ENCODE results near the gene GPRIN3. TPM values are rescaled to one million over a fixed set of nuclear protein-coding genes. Genes with fewer than 3 reads are reported as not detected.

Gene GPRIN3
- total RNA-seq, 1 experiment from 2014 or later, result 0.39 TPM

- CTCF ChIA-PET, result no interaction called here
- H2AFZ ChIP-seq (ENCODE audit: low read depth, low read length, poor library complexity, severe bottlenecking), result no peak overlapping the region
- ATAC-seq (no peak), DNase-seq (ENCODE audit: low read depth, low spot score) (peak; percentile 26)
- H3K27ac ChIP-seq (ENCODE audit: low read depth, low read length), result no peak overlapping the region
- no peak overlapping the region for H3K4me3 ChIP-seq (replicated peaks in 1 of 2; ENCODE audit: low read depth in 1 of 2, low read length in 2 of 2)
- no peaks in the 10 kb centered on the region for H4K20me1 ChIP-seq (ENCODE audit: insufficient read depth)
- H3K36me3 ChIP-seq (ENCODE audit: control insufficient read depth in 1 of 2, insufficient read depth in 2 of 2, low read length in 2 of 2), result no peaks in the 10 kb centered on the region
- H3K9me3 ChIP-seq (ENCODE audit: control insufficient read depth in 1 of 2, insufficient read depth in 1 of 2, low read depth in 1 of 2, low read length in 2 of 2), result no peaks in the 10 kb centered on the region
- peak; percentile 58 for TF ChIP-seq CEBPB (IDR thresholded peaks at IDR 0.05; ENCODE audit: low read depth)
- TF ChIP-seq TCF7L2 (IDR thresholded peaks at IDR 0.05; ENCODE audit: borderline replicate concordance, extremely low read depth, insufficient read depth, insufficient read length), result no peak
- RAD21 ChIA-PET (ENCODE audit: low non-redundant PET in 1 of 2, low total read pairs in 2 of 2, uncharacterized antibody in 2 of 2, unreplicated experiment in 2 of 2), result no interaction called here
- no peaks in the 10 kb centered on the region for H3K79me2 ChIP-seq (ENCODE audit: insufficient read depth, low read length)
- no peak overlapping the region for H3K4me2 ChIP-seq (ENCODE audit: low read length)
- no TSS peak for BruUV-seq (replicated peaks)
- H3K9ac ChIP-seq (ENCODE audit: low read length), result no peak overlapping the region
- H3K9me2 ChIP-seq (ENCODE audit: insufficient read depth), result no peaks in the 10 kb centered on the region
- no peaks in the 10 kb centered on the region for H3K4me1 ChIP-seq (ENCODE audit: control insufficient read depth in 1 of 2, insufficient read depth in 2 of 2, low read length in 2 of 2)
- POLR2A ChIA-PET, result interaction anchor here (0.7 to 0.8 kb wide), 2 partner anchors 13 to 31 kb away, joined by 3 read pairs; no protein-coding TSS in a partner anchor
- intact Hi-C loops (cut with micrococcal nuclease), result no loop called here
- no peaks in the 10 kb centered on the region for H3K27me3 ChIP-seq (ENCODE audit: insufficient read depth, low read length)
These were observed 111.4 kb downstream of the GPRIN3 start for GRCh38 chr4:89196056-89196674.

GRCh38 chr4:89193843-89194242 lies 113.8 kb downstream of the GPRIN3 start:
- Histone ChIP-seq H3K36me3 (ENCODE audit: control insufficient read depth in 1 of 2, insufficient read depth in 2 of 2, low read length in 2 of 2) (no peaks in the 10 kb centered on the region), H3K4me3 (replicated peaks in 1 of 2; ENCODE audit: low read depth in 1 of 2, low read length in 2 of 2) (no peak overlapping the region), H3K9ac (ENCODE audit: low read length) (no peak overlapping the region), H3K79me2 (ENCODE audit: insufficient read depth, low read length) (no peaks in the 10 kb centered on the region), H3K9me2 (ENCODE audit: insufficient read depth) (no peaks in the 10 kb centered on the region), H4K20me1 (ENCODE audit: insufficient read depth) (no peaks in the 10 kb centered on the region), H3K4me2 (ENCODE audit: low read length) (no peak overlapping the region), H3K27me3 (ENCODE audit: insufficient read depth, low read length) (no peaks in the 10 kb centered on the region), H3K27ac (ENCODE audit: low read depth, low read length) (no peak overlapping the region), H3K9me3 (ENCODE audit: control insufficient read depth in 1 of 2, insufficient read depth in 1 of 2, low read depth in 1 of 2, low read length in 2 of 2) (no peaks in the 10 kb centered on the region), H2AFZ (ENCODE audit: low read depth, low read length, poor library complexity, severe bottlenecking) (no peak overlapping the region), H3K4me1 (ENCODE audit: control insufficient read depth in 1 of 2, insufficient read depth in 2 of 2, low read length in 2 of 2) (no peaks in the 10 kb centered on the region)
- intact Hi-C loops (cut with micrococcal nuclease), result no loop called here
- DNase-seq (ENCODE audit: low read depth, low spot score) (no peak), ATAC-seq (no peak)
- ChIA-PET RAD21 (ENCODE audit: low non-redundant PET in 1 of 2, low total read pairs in 2 of 2, uncharacterized antibody in 2 of 2, unreplicated experiment in 2 of 2) (no interaction called here), CTCF (no interaction called here), POLR2A (no interaction called here)
- BruUV-seq (replicated peaks), result no TSS peak
- TF ChIP-seq EZH2 (IDR thresholded peaks at IDR 0.05) (no peak), TCF7L2 (IDR thresholded peaks at IDR 0.05; ENCODE audit: borderline replicate concordance, extremely low read depth, insufficient read depth, insufficient read length) (no peak), POLR2AphosphoS5 (IDR thresholded peaks at IDR 0.05; ENCODE audit: low read depth, low read length) (no peak), EGR1 (IDR thresholded peaks at IDR 0.05; ENCODE audit: low read depth) (no peak), JUND (IDR thresholded peaks at IDR 0.05) (no peak), SIN3A (IDR thresholded peaks at IDR 0.05; ENCODE audit: low read depth) (no peak), EZH2phosphoT487 (IDR thresholded peaks at IDR 0.05; ENCODE audit: borderline replicate concordance) (no peak), ZBTB33 (IDR thresholded peaks at IDR 0.05; ENCODE audit: extremely low read depth, insufficient replicate concordance, low read length) (no peak), RAD21 (IDR thresholded peaks at IDR 0.05; ENCODE audit: low read depth) (no peak), FOSL1 (IDR thresholded peaks at IDR 0.05; ENCODE audit: low read depth) (no peak)
- TF ChIP-seq, protein P1, sequence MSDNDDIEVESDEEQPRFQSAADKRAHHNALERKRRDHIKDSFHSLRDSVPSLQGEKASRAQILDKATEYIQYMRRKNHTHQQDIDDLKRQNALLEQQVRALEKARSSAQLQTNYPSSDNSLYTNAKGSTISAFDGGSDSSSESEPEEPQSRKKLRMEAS (IDR thresholded peaks at IDR 0.05), result no peak
- TF ChIP-seq, protein P2, sequence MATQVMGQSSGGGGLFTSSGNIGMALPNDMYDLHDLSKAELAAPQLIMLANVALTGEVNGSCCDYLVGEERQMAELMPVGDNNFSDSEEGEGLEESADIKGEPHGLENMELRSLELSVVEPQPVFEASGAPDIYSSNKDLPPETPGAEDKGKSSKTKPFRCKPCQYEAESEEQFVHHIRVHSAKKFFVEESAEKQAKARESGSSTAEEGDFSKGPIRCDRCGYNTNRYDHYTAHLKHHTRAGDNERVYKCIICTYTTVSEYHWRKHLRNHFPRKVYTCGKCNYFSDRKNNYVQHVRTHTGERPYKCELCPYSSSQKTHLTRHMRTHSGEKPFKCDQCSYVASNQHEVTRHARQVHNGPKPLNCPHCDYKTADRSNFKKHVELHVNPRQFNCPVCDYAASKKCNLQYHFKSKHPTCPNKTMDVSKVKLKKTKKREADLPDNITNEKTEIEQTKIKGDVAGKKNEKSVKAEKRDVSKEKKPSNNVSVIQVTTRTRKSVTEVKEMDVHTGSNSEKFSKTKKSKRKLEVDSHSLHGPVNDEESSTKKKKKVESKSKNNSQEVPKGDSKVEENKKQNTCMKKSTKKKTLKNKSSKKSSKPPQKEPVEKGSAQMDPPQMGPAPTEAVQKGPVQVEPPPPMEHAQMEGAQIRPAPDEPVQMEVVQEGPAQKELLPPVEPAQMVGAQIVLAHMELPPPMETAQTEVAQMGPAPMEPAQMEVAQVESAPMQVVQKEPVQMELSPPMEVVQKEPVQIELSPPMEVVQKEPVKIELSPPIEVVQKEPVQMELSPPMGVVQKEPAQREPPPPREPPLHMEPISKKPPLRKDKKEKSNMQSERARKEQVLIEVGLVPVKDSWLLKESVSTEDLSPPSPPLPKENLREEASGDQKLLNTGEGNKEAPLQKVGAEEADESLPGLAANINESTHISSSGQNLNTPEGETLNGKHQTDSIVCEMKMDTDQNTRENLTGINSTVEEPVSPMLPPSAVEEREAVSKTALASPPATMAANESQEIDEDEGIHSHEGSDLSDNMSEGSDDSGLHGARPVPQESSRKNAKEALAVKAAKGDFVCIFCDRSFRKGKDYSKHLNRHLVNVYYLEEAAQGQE (IDR thresholded peaks at IDR 0.05; ENCODE audit: low read depth), result no peak

Data from HCT116 (cell line).